ENCODE measurements around the gene TMEM54. TPM values are rescaled to one million over a fixed set of nuclear protein-coding genes. Genes with fewer than 3 reads are reported as not detected.

TMEM54 gene
- total RNA-seq, 1 donor from 2014 or later, result 14.5 TPM

GRCh38 chr1:32858791-32859190 lies 42.4 kb downstream of the TMEM54 start:
- no peaks in the 10 kb centered on the region for H3K9me3 Mint-ChIP-seq
- H3K36me3 Mint-ChIP-seq, result peaks cover 35% of the 10 kb centered on the region
- Histone ChIP-seq H3K79me2 (ENCODE audit: low read depth) (no peaks in the 10 kb centered on the region), H3K9me3 (ENCODE audit: low read depth) (no peaks in the 10 kb centered on the region), H3K4me2 (no peak overlapping the region), H3K27ac (no peak overlapping the region), H3F3A (ENCODE audit: low read depth) (no peaks in the 10 kb centered on the region), H3K9ac (no peak overlapping the region), H4K20me1 (ENCODE audit: low read depth) (no peaks in the 10 kb centered on the region), H3K4me1 (no peaks in the 10 kb centered on the region), H2AFZ (replicated peaks) (no peak overlapping the region), H3K27me3 (no peaks in the 10 kb centered on the region), H3K4me3 (no peak overlapping the region), H3K36me3 (peaks cover 4% of the 10 kb centered on the region)
- TF ChIP-seq CTCF (IDR thresholded peaks at IDR 0.05) (no peak), EZH2phosphoT487 (IDR thresholded peaks at IDR 0.05) (no peak), EZH2 (IDR thresholded peaks at IDR 0.05) (no peak)
- H3K27ac Mint-ChIP-seq, result no peak overlapping the region
- DNase-seq (ENCODE audit: low spot score), result no peak
- H3K4me1 Mint-ChIP-seq, result peaks cover 13% of the 10 kb centered on the region
- H3K27me3 Mint-ChIP-seq (ENCODE audit: insufficient read depth, low read depth), result peaks cover under 1% of the 10 kb centered on the region
- no peak overlapping the region for H3K4me3 Mint-ChIP-seq

- Mint-ChIP-seq H3K27ac (no peak overlapping the region), H3K4me3 (no peak overlapping the region), H3K9me3 (no peaks in the 10 kb centered on the region), H3K36me3 (peaks cover 37% of the 10 kb centered on the region), H3K27me3 (ENCODE audit: insufficient read depth, low read depth) (peaks cover 2% of the 10 kb centered on the region), H3K4me1 (peaks cover 7% of the 10 kb centered on the region)
- Histone ChIP-seq H3K36me3 (peaks cover 4% of the 10 kb centered on the region), H4K20me1 (ENCODE audit: low read depth) (no peaks in the 10 kb centered on the region), H3K9me3 (ENCODE audit: low read depth) (no peaks in the 10 kb centered on the region), H3K4me1 (no peaks in the 10 kb centered on the region), H3K4me2 (no peak overlapping the region), H3F3A (ENCODE audit: low read depth) (no peaks in the 10 kb centered on the region), H2AFZ (replicated peaks) (no peak overlapping the region), H3K27me3 (no peaks in the 10 kb centered on the region), H3K4me3 (no peak overlapping the region), H3K79me2 (ENCODE audit: low read depth) (no peaks in the 10 kb centered on the region), H3K27ac (peak overlapping the region; percentile 3), H3K9ac (peak overlapping the region; percentile 3)
- TF ChIP-seq CTCF (IDR thresholded peaks at IDR 0.05), result no peak
- no peak for TF ChIP-seq EZH2 (IDR thresholded peaks at IDR 0.05)
- DNase-seq (ENCODE audit: low spot score), result no peak
Observed at GRCh38 chr1:32858136-32858535, 43.1 kb downstream of the TMEM54 start.

- Mint-ChIP-seq H3K4me3 (no peak overlapping the region), H3K36me3 (peaks cover 26% of the 10 kb centered on the region), H3K4me1 (no peaks in the 10 kb centered on the region), H3K27me3 (ENCODE audit: insufficient read depth, low read depth) (peaks cover 2% of the 10 kb centered on the region), H3K27ac (no peak overlapping the region), H3K9me3 (no peaks in the 10 kb centered on the region)
- no peak overlapping the region for H3K4me3 ChIP-seq
- no peak overlapping the region for H3K27ac ChIP-seq
- no peaks in the 10 kb centered on the region for H4K20me1 ChIP-seq (ENCODE audit: low read depth)
- no peaks in the 10 kb centered on the region for H3K79me2 ChIP-seq (ENCODE audit: low read depth)
- H2AFZ ChIP-seq (replicated peaks), result no peak overlapping the region
- H3F3A ChIP-seq (ENCODE audit: low read depth), result no peaks in the 10 kb centered on the region
- TF ChIP-seq EZH2phosphoT487 (IDR thresholded peaks at IDR 0.05) (no peak), CTCF (IDR thresholded peaks at IDR 0.05) (no peak), EZH2 (IDR thresholded peaks at IDR 0.05) (no peak)
- H3K9ac ChIP-seq, result no peak overlapping the region
- H3K36me3 ChIP-seq, result peaks cover 4% of the 10 kb centered on the region
- H3K4me1 ChIP-seq, result no peaks in the 10 kb centered on the region
- DNase-seq (ENCODE audit: low spot score), result no peak
- H3K9me3 ChIP-seq (ENCODE audit: low read depth), result no peaks in the 10 kb centered on the region
- H3K27me3 ChIP-seq, result no peaks in the 10 kb centered on the region
- H3K4me2 ChIP-seq, result no peak overlapping the region
Observed at GRCh38 chr1:32855861-32856617, 45.1 kb downstream of the TMEM54 start.
